NCI-H345 (cell line): ENCODE results near the gene KIF18A.
"Not testable (repeated sequence)": the region's sequence is repeated elsewhere in the genome, so short reads cannot be mapped to it uniquely, and the experiment has no call there.

Experiments
- DNase-seq: peaks from one replicate; lab custom pipeline; 2025; lab: John Stamatoyannopoulos, UW

KIF18A gene

DNA sequence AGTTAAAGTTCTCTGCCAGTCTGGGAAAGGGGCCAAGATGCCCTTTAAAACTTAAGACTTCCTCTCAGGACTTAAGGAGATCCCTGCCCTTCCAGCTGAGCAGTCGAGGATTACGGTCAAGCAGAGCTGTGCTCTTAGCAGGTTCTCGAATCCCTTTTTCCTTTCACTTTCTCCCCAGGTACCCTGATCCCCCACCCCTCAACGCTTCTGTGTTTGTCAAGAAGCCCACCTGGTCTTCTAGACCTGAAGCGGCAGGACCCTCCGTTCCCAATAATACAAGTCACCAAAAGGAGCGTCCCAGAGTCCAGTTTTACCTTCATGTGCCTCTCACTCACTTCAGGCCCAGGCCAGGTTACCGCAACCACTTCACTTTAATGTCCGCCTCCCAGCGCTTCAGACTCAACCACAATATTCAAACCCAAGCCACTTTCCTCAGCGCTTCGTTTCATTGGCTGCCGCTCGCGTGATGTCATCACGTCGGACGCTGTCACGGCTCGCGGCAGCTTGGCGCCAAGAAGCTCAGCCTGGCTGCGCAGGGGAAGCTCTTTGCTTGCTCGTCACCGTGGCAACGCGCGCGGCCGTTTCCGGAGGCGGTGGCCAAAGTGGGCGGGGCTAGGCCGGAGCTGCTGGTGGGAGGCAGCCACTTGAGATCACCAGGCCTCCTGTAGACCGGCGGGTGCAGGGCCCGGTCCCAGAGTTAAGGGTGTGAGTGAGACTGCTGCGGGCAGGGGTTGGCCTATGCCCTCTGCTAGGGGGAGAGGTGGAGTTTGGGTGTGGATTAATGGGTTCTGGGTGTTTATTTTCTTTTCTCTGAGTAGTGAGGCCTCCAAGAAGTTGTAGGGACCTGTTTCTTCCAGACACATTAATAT lies at the start of gene KIF18A, which contains the start of gene METTL15:
TSS of gene KIF18A (minus strand) at position 407 of the 869 bp plus-strand sequence. CDS start 10,209 bp downstream, outside the sequence.
TSS of gene METTL15 (plus strand) at position 639 of the 869 bp plus-strand sequence. CDS start 4,947 bp downstream, outside the sequence.
- DNase-seq: peak; percentile 99

DNA sequence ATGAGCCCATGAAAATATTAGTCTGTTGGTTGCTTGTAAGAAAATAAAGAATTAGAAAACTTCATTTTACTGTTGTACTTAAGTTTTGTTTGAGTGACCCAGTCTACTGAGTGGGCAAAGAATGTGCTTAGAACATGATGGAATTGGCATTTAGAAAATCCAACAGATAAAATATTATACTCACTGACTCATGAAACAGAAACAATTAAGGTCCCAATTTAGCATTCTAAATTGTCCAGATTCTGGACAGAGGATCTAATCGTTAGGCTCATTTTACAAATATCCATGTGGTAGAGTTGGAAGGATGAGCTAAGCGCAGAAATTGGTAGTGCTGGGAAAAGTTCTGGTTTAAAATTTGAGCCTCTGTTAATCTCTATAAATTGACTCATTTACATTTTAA lies 45.6 kb upstream of the KIF18A start:
- DNase-seq: no peak

DNA sequence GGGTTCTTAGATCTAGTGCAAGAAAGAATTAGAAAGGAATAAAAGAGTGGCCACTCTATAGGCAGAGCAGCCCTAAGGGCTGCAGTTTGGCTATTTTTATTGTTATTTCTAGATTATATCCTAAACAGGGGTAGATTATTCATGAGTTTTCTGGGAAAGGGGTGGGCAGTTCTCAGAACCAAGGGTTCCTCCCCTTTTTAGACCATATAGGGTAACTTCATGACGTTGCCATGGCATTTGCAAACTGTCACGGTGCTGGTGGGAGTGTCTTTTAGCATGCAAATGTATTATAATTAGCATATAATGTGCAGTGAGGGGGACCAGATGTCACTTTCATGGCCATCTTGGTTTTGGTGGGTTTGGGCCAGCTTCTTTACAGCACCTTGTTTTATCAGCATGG lies 44.8 kb upstream of the KIF18A start:
- no peak for DNase-seq

DNA sequence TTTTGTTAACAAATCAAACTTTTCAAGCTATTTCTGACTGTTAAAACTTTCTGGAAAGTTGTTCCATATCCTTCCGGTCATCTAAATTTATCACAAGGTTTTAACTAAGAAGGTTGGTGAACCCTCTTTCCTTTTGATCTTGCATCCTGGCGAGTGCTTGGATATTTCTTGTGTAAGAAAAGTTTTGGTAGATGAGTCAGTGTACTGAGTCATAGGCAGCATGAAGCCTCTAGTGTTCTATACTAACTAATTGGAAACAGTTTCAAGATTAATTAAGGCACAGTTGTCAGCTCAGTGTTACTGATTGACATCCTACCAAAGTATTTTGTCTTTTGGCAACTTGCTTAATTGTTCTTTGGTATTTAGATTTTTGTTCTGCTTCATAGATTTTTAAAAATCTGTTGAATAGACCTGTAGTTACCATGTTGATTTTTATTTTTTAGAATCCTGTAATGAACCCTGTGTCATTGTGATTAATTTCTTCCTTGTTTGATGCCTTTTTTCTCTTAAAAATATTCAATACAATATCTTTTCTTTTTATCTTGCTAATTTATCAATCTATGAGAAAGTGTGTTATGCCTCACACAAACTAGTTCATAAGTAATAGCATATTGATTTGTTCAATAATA lies 38.3 kb upstream of the KIF18A start:
- no peak for DNase-seq

DNA sequence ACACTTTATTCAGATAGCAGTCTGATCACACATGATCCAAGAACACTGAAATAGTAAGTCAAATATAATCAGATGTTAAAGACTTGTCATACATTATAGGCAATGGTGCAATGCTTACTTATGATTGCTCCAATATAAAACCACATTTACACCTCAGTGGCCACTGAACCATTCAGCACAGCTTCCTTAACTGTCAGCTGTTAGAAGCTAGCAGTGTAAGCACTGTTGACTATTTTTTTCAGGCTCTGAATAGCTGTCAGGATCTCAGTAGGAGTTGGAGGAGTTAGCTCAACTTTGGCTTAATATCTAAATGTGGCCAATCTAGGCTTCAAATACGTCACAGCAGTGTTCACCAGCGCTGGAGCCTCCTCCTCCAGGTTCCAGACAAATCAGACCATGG lies 36.9 kb upstream of the KIF18A start:
- no peak for DNase-seq

DNA sequence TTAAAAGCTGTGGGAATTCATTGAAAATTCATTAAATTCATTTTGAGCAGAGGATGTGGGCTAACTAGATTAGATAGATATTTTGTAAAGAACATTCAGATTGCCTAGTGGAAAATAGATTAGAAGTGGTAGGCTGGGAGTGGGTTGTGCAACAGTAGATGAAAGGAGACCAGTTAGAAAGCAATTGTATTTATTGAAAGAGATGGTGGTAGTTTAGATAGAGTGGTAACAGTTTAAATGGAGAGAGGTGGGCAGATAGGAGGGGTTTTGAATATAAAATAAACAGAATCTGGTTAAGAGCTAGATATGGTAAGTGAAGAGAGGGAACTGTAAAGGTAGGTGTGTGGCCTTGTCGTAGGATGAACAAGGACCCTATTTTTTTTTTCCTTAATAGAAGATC lies 34.8 kb upstream of the KIF18A start:
- no peak for DNase-seq

DNA sequence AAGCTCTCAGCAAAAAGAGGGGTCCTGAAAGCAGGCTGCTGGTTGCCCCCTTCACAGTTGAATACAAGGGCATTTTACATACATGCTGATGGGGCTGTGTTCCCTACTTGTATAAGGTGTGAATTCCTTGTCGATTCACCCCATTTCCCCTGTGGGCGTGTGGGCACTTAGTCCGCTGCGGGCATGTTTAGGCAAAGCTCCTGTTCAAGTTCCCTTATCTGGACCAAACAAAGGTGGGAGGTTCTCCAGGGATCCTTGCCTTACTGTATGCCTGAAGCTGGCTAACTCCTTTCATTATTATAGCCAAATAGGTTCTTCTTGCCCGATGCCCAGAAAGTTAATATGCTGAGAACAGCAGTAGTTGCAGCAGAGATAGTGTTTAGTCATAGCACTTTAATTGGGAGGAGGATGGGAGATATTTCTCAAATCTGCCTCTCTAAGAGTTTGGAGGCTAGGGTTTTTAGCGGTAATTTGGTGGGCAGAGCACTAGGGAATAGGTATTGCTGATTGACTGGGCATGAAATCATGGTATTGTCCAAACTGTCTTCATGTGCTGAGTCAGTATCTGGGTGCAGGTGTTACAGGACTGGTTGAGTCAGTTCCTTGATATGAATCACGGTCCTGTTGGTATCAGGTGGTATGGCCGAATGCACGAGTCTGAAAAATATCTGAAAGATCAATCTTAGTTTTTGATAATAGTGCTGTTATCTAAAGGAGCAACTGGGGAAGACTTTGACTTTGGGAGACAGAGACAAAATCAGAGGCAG lies 32.9 kb upstream of the KIF18A start:
- DNase-seq: no peak

DNA sequence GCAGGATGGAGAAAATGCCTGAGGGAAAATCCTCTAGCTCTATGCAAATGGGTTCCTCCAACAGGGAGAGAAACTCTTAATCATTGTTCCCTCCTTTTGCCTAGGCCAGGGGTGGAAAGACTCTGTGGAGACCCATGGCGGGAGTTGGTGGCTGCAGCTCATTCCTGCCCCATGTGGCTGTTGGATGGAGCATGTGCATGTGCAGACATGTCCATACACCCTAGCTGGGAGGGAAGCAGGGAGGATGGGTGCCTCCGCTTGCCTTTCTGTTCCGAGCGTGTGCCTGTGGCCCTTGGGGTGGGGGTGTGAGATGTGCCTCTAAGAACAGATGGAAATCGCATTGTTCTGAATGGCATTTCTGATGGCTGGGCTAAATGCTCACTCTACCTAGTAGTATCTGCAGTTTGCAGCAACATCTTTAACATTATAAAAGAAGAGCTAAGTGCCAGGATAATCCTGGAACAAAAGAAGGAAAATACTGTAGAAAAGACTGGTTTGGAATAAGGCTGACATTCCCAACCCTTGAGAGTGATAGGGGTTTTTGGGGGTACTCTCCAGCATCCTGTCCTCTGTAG lies 32.0 kb upstream of the KIF18A start:
- no peak for DNase-seq

DNA sequence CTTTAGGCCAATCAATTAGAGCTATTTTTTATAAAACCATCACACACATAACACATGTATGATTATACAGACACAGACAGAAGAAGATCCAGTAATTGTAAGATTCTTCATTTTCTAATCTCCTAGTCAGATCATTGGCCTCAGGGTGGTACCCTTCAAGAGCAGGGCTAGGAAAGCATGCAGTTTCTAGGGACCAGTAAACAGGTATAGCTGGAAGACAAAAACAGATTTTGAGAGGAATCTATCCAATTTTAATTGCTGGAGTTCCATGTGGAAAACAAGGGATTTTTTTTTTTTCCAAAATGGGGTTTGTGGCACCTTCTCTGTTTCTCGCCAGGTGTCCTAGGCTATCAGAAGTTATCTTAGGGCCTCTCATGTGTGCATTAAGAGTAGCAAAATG lies 29.9 kb upstream of the KIF18A start:
- DNase-seq: no peak

DNA sequence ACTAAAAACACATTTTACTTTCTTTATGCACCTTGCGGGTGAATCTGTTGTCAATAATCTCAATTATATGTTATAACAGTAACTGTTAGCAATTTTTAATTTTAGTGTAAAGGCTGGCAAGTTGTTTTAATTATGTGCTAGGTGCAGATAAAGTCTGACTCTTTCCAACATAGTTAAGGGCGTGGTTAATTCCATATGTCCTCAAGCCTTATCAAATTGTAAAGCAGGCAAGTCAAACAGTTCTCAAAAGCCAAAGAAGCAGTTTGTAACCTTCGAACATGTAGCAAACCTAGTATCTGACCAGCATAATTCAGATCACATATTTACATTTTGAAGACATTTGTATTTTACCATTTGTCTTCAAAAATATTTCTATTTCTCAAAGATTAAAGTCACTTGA lies 29.4 kb upstream of the KIF18A start:
- DNase-seq: no peak

DNA sequence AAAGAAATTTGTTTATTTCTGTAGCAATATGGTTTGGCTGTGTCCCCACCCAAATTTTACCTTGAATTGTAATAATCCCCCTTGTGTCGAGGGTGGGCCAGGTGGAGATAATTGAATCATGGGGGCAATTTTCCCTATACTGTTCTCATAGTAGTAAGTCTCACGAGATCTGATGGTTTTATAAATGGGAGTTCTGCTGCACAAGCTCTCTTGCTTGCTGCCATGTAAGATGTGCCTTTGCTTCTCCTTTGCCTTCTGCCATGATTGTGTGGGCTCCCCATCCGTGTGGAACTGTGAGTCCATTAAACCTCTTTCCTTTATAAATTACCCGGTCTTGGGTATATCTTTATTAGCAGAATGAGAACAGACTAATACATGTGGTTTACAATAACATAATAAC lies 28.2 kb upstream of the KIF18A start:
- DNase-seq: not testable (repeated sequence)

DNA sequence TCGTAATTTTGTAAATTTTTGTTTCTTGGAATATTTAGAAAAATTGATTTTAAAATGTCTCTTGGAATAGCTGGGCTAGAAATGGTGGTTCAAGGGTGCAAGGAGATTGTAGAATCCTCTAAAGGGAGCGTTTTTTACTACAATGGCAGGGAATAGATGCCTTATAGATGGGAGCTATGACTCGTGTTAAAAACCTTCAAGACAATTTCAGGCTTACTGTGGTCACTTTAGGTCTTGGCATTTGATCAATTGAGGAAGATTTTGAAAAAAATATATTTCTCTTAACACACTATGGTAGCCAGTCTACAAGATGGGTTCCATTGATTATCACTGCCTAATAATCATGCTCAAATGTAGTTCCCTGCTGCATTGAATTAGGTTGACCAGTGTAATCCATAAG lies 25.2 kb upstream of the KIF18A start:
- DNase-seq: no peak

DNA sequence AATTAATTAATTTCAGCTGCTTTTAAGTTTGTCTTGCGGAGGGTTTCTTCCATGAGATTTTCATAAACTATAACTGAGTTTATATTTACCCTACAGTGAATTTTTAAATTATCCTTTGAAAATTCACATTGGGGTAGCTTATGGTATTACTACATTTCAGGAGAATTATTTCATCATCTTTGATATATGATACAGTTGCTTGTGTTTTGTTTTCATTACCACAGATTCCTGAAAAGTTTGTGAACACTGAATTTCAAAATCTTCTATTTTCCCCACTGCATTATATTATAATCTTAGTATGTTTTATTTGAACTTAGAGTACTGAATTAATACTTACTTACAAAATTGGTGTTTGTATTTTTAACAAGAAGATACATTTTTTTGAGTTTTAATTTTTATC lies 24.6 kb upstream of the KIF18A start:
- no peak for DNase-seq

DNA sequence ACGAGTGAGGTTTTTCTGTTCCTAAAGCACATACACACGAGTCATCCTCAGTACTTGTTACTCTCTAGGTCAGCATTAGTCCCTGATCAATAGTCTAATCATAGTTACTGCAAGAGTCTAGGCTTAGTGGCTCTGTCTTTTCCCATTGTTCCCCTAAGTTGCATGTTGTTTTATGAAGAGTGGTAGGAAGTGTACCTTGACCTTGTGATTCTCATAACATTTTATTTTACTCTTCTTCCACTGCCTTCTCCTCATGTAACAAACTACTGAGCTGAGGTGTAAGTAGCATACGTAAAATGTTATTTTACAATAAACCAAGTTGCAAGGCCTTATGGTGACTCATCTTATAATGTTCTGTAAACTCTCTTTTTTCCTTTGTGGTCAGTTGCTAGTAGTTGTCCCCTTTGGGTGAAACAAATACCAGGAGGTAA lies 15.2 kb upstream of the KIF18A start:
- no peak for DNase-seq

DNA sequence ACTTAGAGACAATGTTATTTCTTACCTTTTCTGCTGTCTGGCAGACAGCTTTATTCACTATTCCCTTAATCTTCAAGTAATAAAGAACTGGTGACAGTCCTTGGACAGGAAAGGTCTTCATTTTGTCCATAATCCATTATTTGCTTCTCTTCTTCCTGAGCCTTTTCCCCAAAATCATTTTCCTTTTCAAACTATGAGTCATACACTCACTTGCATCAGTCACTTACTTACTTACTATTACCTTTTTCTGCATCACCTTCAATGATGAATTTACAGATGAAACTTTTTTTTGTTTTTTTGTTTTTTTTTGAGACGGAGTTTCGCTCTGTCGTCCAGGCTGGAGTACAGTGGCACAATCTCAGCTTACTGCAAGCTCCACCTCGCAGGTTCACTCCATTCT lies 9.8 kb upstream of the KIF18A start:
- DNase-seq: no peak

DNA sequence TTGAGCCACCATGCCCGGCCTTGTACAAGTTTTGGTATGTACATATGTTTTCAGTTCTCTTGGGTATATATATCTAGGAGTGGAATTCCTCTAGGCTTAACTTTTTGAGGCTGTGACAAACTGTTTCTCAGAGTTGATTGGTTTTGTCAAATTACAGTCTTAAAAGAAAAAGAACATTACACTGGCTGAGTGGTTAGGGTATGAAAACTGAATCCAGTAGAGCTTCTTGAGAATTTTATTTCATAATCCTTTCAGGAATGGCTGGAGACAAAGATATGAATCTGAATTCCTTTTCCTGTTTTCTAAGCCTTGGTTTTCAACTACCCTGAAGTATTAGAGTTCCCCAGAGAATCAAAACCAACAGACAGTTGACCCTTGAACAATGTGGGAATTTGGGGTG lies 6.8 kb upstream of the KIF18A start:
- DNase-seq: no peak

DNA sequence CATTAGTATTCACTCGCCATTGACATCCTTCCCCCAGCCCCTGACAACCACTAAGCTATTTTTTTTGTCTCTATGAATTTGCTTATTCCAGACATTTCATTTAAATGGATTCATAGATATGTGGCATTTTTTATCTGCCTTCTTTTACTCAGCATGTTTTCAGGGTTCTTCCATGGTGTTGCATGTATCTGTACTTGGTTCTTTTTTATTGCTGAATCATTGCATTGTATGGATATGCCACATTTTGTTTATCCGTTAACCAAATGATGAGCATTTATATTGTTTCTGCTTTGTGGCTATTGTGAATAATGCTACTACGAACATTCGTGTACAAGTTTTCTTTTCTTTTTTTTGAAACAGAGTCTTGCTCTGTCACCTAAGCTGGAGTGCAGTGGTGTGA lies 6.2 kb upstream of the KIF18A start:
- no peak for DNase-seq

DNA sequence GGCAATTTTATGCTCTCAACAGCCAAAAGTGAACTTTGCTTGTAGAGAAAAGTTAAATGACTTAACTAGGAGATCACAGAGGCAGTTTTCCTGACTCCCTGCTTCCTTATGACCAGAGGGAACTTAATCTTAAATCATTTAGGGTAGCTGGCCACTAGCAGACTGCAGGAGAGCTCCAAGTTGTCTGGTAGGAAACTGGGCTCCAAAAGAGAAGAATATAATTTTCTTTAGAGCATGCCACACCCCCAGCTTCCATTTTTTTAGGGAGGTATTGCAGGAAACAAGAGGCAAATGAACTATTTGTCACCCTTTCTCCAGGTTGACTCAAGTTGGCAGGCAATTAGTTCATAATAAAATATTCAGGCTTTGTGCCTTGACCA lies 2.9 kb upstream of the KIF18A start:
- no peak for DNase-seq

DNA sequence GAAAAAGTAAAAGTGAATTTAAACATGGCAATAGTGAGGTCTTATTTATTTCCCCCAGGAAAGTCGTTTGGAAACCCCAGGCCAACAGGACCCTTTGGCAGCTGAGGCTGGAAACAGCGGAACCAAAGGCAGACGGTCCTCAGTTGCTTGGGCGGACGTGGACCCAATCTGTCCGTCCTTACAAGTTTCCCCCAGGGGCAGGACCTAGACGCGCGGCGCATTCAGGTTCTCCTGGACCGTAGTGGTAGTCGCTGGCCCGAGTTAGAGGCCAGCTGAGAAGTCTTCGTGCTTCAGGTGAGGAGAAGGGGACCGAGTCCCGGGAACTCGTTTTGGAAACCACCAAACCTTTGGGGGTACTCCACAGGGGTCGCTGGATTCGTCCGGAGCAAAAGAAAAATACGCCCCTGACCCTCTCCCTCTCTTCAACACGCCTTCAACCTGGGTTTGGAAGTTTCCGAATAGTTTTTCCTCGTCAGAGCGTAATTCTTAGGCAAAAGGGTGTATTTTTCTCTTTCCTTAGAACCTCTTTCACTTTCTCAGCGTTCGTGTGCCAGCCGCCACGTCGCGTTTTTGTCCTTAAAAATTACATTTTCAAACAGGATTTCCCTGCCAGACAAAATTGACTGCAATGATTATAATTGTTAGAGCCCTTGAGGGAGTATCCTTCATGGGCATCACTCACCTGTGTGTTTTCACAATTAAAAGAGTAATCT lies 2.3 kb upstream of the KIF18A start:
- DNase-seq: peak; percentile 79

DNA sequence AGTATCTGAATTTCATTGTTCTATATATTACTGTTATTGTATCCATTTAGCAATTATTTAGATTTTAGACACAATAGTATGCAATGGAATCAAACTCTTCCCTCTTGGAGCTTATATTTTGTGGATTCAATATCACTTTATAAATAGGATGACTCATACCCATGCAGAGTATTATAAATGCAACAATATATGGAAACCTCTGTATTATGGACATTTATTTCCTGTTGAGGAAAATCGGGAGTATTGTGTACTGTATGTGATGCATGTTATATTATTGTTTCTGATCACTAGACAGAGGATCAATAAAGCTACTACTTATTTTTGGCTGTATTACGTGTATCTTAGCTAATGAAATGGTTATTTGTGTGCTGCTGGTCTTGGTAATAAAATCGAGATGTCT lies 1.0 kb upstream of the KIF18A start:
- no peak for DNase-seq

DNA sequence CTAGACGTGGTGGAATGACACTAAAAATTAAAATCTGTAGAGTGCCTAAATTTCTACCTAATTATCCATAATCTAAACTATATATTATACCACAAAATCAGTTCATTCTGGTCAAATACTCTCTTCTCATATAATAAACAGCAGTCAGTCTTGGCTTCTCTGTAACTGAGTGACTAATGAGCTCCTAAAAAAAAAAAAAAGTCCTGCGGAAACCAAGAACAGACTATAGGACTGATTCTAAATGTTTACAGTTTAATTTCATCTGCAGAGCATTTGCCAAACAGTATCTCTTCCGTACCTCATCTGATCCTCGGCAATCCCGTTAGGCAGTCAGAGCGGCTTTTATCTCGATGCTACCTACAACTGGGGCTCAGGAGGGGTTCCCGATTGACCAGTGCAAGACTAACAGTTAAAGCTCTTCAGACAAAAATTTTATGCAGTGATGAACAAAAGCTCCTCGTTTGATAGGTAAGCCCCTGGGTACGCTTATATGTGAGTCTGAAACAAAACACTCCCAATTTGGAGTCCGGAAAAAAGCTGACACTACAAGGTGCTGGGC lies 686 bp downstream of the KIF18A start:
- no peak for DNase-seq
